Cerebellar cortex (tissue), 1 donor: Measurements from ENCODE around the gene OSBPL5.
A peak's percentile ranks its signal among the peaks of the same experiment; 100 is the strongest.

Experiments
- DNase-seq: peaks from one replicate; pipeline ENCODE4 v3.0.0-alpha.2; 2015; ENCODE audit warnings: low spot score

Gene OSBPL5

DNA sequence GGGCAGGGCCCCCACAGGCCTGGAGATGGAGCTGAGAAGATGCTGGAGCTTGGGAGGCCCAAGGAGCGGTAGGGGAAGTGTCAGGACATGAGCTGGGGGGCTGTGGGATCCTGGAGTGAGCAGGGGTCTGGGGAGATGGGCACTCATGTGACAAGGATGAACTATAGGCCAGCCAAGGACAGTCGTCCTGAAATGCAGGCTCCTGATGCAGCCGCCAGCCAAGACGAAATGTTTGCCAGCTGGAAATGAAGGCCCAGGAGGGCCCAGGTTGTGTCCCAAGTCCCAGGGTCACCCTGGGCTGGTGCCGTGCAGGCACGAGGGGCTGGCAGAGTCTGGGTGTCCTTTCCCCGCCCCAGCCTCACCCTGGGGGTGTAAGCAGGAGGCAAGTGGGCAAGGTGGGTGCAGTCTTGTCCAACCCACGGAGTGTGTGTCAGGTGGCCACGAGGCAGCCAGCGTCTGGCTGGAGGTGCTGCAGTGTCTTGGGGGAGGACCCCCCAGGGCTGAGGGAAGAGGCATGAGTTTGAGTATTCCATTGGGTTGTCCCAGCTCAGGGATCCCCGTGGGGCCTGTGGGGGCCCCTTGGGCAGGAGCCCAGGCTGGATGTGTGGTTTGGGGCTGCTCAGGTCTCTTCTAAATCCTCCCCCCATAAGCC is 32.1 kb upstream of the OSBPL5 start:
- DNase-seq, result no peak

DNA sequence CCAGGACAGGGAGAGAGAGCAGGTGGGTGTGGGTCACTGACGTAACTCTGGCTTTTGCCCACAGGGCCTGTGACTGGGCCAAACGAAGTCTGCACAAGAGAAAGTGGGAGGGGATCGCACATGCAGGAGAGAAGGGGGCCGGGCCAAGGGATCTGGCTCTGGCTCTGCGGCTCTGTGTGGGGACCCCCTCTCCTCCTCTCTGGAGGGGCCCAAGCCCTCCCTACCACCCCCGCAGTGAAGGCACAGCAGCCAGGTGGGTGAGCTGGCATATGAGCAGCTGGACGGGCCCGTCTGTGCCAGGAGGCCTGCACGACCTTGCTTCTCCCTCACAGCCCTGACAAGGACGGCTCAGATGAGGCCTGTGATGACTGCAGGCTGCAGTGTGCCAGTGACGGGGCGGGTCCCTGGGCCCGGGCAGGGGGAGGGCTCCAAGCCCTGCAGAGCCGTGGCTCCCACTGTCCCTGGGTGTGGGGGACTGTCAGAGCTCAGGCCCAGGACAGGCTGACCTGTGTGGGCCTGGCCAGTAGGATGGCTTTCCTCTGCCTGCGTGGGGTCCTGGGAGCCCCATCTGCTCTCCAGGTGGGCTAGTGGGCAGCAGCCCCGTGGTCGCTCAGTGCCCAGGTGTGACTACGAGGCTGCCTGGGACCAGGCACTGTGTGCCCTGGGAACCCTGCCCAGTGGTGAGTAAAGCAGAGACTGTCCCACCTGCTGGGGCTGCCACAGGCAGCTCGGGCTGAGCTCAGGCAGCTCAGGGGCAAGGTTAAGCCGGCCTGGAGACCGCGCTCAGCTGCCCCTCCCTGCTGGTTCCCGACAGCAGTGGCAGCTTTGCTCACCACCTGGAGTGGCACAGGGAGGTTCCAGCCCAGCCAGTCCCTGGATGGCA is 31.3 kb upstream of the OSBPL5 start:
- no peak for DNase-seq

DNA sequence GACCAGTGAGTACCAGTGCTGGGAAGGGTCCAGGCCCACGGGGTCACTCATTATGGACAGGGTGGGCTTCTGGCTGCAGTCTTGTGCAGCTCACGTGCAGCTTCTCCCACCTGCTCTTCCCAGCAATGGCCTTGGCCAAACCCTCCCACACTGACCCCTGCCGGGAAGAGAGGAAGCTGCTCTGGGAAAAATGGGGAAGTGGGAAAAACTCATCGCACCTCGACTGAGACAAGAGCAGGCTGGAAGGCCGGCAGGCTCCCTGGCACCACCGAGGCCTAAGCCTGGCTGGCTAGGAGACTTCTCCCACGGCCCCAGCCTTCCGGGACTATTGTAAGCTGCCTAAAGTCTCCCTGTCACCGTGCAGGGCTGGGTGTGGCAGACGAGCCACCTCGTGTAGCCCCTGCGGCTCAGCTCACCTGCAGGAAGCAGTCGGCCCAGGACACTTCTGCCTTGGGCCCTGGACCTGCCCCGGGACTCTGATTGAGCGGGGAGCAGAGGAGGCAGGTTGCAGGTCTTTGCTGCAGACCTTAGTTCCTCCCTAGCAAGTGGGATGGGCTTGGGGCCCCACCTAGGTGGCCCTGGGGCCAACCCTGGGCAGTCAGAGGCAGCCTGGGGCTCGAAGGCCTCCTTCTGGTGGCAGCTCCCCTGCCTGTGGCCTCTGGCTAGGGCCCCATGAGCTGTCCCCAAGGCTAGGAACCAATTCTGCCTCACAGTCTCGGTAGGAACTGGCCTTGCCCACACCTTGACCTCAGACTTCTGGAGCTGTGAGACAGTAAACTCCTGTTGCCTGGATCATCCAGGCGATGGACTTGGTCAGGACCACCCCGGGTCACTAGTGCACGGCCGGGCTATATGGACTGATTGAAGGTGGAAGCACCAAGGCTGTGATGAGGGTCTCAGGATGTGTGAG is 30.4 kb upstream of the OSBPL5 start:
- DNase-seq, result peak; percentile 13

DNA sequence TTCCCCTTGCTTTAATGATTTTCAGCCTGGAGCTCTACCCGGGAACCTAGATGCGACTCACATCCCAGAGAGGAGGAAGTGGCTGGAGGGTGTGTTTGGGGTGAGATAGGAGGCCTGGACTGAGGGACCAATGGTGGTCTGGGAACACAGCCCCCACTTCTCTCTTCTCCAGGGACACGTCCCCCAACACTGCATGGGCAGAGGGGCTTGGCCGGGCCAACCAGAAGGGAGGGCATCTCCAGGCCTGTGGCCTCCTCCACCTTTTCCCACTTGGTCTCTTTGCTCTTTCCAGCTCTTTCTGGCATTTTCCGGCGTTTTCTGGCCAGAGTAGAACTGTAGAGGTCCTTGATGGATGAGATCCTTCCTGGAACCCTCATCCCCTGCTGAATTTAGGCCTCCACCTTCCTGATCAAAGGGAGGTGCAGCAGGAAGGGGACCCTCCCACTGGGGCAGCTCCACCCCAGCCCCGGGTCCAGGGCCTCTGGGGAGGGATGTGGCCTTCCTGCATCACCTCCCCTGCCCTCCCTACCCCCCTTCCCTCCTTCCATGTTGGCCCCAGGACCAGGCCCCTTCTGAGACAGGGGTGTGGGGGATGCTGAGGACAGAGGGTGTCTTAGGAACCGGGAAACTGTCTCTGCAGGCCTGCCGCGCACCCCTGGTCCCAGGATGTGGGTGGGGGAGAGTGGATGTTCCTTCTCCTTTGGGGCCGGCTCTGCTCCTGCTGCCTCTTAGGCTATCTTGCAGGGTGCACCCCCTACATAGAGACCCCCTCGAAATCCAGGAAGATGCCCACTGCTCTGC is 29.1 kb upstream of the OSBPL5 start:
- no peak for DNase-seq

DNA sequence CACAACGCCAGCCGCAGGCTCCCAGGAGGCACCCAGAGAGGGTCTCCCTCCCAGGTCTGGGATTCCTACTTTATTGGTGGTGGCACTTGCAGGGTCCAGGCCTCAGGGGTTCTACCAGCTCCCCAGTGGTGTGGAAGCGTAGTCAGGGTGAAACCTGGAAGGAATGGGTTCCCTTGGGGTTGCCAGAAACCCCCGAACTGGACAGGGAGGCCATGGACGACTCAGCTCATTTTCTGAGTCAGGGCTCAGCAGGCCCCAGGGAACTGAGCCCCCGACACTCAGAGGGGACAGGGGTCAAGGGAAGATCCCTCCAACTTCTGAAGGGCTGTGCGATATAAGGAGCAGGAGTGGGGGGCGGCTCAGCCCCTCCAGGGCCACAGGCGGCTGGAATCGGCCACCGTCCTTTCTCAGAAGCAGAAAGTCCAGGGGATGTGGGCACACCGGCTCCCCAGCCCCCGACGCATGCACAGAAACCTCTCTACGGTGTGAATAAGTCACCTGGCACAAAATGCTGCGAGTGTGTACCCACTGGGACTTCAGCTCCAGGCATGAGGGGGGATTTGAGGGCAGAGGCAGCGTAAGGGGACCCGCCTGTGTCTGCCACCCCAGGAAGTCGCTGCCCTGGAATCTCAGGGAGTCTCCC is 28.4 kb upstream of the OSBPL5 start:
- no peak for DNase-seq

DNA sequence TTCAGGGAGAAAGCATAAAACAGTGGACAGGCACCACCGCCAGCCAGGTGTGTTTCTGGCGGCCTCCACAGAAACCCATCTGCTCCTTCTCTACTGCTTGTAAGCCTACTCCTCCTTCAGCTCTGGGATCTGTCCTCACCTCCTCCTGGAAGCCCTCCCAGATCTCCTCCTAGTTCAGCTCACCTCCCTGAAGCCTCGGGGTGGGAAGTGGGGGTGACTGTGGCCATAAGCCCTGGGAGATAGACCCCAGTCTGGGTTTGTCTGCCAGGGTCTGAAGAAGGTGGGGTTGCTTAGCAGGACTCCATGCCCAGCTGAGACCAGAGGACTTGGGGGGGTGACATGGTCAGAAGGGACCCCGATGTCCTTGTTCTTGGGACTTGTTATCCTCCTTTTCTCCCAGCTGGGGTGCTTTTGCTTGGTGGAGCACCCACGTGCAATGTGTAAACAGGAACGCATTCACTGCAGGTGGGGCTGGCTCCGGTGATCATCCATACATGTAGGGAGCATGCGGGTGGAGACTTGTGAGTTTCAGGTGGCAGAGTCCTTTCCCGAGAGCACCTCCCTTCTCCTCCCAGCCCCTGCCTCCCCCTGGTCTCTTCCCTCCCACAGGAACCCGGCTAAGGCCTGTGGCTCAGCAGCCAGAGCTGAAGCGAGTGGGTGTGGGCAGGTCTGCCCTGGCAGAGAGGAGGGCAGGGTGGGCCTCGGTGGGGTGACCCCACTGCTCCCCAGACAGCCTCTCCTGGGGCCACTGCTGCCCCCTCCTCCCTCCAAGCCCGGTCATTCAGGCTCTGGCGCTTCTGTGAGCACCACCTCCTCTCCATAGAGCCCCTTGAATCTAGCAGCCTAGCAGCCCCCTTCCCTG is 27.6 kb upstream of the OSBPL5 start:
- no peak for DNase-seq

DNA sequence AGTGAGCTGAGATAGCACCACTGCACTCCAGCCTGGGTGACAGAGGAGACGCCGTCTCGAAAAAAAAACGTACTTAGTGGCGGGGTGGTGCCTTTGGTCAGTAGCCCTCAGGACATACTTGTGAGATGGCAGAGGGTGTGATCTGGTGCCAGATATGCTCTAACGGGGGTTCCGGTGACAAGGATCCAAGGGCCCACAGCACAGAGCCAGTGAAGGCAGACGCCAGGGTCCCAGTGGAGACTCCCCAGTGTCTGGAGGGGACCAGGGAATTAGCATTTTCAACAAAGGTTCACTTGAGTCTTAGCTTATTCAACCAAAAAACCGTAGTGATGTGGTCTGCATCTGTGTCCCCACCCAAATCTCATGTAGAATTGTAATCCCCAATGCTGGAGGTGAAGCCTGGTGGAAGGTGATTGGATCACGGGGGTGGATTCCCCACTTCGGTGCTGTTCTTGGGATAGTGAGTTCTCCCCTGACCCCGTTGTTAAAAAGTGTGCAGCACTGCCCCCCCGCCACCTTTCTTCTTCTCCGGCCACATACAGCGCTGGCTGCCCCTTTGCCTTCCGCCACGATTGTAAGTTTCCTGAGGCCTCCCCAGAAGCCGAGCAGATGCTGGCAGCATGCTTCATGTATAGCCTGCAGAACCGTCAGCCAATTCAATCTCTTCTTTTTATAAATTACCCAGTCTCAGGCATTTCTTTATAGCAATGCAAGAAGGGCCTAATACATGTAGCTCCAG is 26.6 kb upstream of the OSBPL5 start:
- DNase-seq, result no peak

DNA sequence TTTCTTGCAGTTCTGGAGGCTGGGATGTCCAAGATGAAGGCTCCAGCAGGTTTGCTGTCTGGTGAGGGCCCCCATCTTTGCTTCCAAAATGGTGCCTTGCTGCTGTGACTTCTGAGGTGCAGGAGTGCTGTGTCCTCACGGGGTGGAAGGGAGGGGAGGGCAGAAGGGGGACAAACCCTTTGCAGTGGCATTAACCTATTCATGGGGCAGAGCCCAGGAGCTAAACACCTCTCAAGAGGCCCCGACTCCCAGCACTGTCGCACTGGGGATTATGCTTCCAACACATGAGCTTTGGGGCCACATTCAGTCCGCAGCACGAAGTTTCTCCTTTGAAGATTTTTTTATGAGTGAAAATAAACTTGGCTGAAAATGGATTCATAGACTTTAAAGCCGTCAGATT is 25.5 kb upstream of the OSBPL5 start:
- no peak for DNase-seq

DNA sequence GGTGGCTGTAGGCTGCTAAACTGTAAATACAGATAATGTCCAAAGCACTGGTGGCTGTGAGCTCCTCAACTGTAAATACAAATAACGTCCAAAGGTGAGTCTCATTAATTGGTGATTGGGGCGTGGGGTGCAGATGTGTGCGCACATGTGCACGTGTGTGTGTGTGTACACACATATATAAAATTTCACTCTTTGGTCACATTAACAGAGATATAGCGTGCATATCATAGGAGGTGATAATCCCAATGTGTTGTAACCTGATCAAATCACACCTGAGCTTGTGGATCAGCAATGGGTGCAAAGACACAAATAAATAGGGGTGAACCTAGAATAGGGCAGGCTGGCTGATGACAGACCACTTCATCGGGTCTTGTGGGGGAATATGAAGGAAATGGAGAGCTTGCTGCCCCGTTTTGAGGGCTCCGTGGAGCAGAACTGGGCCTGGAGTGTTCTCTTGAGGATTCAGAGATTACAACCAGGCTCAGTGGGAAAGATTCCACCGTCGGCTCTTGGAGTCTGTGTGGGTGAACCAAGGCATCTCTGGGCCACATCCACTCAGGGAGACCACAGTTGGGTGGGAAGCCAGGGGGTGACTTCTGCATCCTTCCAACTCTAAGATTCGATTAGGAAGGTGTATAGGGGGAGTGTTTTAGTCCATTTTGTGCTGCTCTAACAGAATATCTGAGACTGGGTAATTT is 24.9 kb upstream of the OSBPL5 start:
- DNase-seq, result no peak

DNA sequence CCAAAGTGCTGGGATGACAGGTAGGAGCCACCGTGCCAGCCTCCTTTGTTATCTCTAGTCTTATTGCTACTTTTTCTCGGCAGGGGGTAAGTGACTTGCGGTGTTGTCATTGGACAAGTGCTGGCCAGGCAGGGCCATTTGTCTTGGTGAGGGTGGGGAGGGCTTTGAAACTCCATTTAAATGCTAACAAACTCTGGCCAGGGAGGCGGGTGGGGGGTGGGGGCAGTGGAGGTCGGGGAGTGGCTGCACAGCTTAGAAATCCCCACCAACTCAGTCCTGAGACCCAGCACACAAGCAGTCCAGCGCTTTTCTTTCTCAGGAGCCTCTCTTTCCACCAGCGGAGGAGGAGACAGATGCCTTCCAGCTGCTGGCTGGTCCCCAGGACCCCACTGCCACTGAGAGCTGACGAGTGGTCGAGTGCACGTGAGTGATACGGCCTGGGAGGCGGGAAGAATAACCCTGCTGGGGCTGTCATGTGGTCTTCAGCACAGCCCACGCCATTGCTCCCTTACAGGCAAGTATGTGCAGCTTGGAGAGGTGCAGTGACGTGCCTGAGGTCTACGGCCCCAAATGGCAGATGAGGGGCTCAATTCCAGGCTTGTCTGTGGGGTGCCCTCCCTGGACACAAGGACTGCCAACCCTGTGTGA is 24.2 kb upstream of the OSBPL5 start:
- DNase-seq, result no peak

DNA sequence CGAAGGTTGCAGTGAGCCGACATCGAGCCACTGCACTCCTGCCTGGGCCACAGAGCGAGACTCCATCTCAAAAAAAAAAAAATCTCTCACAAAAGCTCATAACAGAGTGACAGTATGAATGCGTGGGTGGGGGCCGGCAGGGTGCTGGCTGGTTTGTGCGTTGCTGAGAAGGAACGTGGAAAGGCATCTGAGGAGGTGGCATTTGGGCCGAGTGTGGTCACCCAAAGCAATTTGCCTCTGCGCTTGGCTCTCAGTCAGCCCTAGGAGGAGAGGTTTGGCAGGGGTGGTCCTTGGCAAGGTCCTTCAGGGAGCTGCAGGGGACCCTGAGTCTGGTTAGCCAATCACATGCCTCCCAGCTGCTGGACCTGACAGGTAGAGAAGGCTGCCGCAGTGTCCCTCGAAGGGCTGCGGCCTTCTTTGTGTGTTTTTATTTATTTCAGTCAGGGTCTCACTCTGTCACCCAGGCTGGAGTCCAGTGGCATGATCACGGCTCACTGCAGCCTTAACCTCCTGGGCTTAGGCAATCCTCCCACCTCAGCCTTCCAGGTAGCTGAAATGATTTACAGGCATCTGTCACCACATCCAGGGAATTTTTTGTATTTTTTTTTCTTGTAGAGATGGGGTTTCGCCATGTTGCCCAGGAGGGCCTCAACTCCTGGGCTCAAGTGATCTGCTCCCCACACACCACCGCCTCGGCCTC is 23.5 kb upstream of the OSBPL5 start:
- no peak for DNase-seq

DNA sequence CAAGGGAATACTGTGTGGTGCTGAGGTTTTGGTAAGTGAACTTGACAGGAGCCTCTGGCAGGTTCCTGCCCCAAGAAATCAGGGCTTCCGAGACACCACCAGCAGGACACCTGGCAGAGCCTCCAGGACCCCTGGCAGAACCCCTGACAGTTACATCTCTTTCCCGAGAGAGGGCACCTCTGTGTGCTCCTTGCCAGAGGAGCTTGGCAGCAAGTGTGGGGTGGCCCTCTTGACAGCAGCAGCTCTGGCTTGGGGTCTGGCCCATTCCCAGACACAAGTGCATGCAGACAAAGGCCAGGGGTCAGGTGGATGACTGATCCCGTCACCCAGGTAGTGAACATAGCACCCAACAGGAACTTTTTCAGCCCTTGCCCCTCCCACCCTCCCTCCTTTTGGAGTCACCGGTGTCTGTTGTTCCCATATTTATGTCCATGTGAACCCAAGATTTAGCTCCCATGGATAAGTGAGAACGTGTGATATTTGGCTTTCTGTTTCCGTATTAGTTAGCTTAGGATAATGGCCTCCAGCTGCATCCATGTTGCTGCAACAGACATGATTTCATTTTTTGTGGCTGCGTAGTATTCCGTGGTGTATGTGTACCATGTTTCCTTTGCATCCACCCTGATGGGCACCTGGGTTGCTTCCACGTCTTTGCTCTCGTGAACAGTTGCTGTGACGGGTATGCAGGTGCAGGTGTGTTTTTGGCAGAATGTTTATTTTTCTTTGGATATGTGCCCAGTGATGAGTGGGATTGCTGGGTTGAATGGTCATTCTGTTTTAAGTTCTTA is 21.2 kb upstream of the OSBPL5 start:
- no peak for DNase-seq

DNA sequence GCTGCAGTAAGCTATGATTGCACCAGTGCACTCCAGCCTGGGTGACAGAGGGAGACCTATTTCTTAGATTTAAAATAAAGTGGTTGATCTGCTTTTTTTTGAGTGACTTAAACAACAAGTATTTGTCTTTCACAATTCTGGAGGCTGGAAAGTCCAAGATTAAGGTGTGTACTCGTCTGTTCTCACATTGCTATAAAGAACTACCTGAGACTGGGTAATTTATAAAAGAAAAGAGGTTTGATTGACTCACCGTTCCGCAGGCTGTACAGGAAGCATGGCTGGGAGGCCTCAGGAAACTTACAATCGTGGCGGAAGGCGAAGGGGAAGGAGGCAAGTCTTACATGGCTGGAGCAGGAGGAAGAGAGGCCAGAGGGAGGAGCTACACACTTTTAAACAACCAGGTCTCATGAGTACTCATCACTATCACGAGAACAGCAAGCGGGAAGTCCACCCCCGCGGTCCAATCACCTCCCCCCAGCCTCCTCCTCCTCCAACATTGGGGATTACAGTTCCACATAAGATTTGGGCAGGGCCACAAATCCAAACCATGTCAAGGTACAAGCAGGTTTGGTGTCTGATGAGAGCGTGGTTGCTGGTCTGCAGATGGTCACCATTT is 19.7 kb upstream of the OSBPL5 start:
- DNase-seq, result no peak

DNA sequence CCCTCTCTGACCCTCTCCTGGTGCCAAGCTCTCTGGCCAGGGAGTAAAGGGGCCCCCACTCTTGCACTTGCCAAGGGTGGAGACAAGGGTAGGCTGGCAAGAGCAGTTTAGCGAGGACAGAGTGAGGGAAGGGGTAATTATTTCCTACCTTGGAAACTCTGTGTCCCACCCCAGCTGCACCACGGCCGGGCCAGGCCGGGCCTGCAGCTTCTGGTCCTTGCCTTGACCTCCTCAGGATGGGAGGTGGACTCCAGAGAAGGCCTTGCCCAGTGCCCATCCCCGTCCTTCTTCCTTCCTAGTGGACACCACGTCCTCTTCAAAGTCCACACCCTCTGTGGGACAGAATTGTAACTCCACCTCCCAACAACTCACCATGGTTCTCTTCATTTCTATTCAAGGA is 18.4 kb upstream of the OSBPL5 start:
- DNase-seq, result no peak

DNA sequence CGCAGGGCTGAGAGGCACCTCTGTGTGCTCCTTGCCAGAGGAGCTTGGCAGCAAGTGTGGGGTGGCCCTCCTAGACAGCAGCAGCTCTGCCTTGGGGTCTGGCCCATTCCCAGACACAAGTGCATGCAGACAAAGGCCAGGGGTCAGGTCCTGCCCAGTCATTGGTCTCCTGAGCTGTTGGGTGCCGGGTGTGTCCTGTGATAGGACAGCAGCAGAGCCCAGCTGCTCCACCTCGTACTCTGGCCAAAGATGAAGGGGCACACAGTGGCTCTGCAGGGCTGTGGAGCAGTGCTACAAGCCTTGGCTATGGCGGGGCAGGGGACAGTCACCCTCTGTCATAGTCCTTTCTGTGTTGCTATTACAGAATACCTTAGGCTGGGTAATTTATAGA is 17.3 kb upstream of the OSBPL5 start:
- DNase-seq, result no peak

DNA sequence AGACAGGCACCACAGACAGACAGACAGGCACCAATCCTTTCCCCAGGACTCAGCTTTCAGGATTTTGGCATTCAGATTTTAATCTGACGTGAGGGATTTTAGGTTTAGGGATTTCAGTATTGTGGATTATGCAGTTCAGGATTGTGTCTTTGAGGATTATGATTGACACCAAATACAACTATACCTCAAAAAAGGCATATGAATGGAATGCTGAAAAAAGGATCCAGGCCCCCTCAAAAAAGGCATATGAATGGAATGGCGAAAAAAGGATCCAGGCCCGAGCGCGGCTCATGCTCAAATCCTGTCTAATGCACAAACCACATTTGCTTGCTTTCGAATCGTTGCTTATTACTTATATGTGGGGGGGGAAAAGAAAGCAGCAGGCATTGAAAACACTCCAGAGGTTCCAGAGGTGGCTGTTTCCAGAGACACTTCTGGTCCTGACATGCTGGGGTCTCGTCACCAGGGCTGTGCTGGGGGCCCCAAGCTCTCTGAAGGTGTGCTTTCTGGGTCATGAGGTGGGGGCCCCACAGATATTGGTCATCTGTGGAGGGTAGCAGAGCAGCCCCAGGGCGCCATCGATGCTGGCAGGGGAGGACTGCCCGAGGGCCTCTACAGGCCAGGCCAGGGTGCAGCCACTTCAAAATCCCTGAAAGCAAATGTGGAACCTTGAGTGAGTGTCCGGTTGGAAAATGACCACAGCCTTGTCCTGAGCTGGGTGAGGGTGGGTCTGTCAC is 16.8 kb upstream of the OSBPL5 start:
- DNase-seq, result no peak
